HG03103 (cell line): ENCODE measurements around the gene ME3.

ENCODE experiments used
- ATAC-seq: cut with Tn5 transposase; IDR thresholded peaks from one replicate; pipeline ENCODE4 v1.9.1; 2021; ENCODE audit warnings: low read depth; ENCODE audit not compliant: unreplicated experiment

Gene ME3

GRCh38 chr11:86589856-86590589, 82.4 kb downstream of the ME3 start:
- no peak for ATAC-seq

- no peak for ATAC-seq
Observed at GRCh38 chr11:86589204-86589603, 83.2 kb downstream of the ME3 start.

- no peak for ATAC-seq
Observed at GRCh38 chr11:86588566-86589090, 83.8 kb downstream of the ME3 start.

- ATAC-seq = no peak
Observed at GRCh38 chr11:86587264-86588193, 84.9 kb downstream of the ME3 start.

- ATAC-seq = no peak
Observed at GRCh38 chr11:86586307-86586706, 86.1 kb downstream of the ME3 start.

- ATAC-seq = no peak
Observed at GRCh38 chr11:86582898-86583297, 89.5 kb downstream of the ME3 start.

GRCh38 chr11:86580535-86580934, 91.9 kb downstream of the ME3 start:
- ATAC-seq = no peak

GRCh38 chr11:86579406-86579731, 93.0 kb downstream of the ME3 start:
- no peak for ATAC-seq

- ATAC-seq = no peak
Observed at GRCh38 chr11:86578727-86579405, 93.5 kb downstream of the ME3 start.

GRCh38 chr11:86577644-86578636, 94.5 kb downstream of the ME3 start:
- ATAC-seq = no peak

GRCh38 chr11:86576946-86577624, 95.3 kb downstream of the ME3 start:
- ATAC-seq = no peak

GRCh38 chr11:86575927-86576326, 96.5 kb downstream of the ME3 start:
- no peak for ATAC-seq

- no peak for ATAC-seq
Observed at GRCh38 chr11:86575208-86575855, 97.1 kb downstream of the ME3 start.

- no peak for ATAC-seq
Observed at GRCh38 chr11:86574493-86575207, 97.8 kb downstream of the ME3 start.

- ATAC-seq = no peak
Observed at GRCh38 chr11:86571273-86571948, 101.0 kb downstream of the ME3 start.

- no peak for ATAC-seq
Observed at GRCh38 chr11:86570451-86570850, 102.0 kb downstream of the ME3 start.

- ATAC-seq = no peak
Observed at GRCh38 chr11:86570020-86570419, 102.4 kb downstream of the ME3 start.

GRCh38 chr11:86569109-86569508, 103.3 kb downstream of the ME3 start:
- no peak for ATAC-seq
